ENCODE results near the gene ARSJ. TPM values are rescaled to one million over a fixed set of nuclear protein-coding genes. Genes with fewer than 3 reads are reported as not detected.
A peak's percentile ranks its signal among the peaks of the same experiment; 100 is the strongest.

ARSJ gene
- total RNA-seq (2022) (7.3 and 10.1 TPM in 2 replicates), Bru-seq, nascent RNA (percentile 65 among the genes with signal in this experiment), BruChase-seq, experiment 1, labeled RNA remaining after a 2-hour chase (percentile 61 among the genes with signal in this experiment), BruChase-seq, experiment 2, labeled RNA remaining after a 6-hour chase (percentile 50 among the genes with signal in this experiment)
- long read RNA-seq, full-length matches to known transcripts: 5 of 11 reads
- long read RNA-seq, partial matches to known transcripts: 1 of 11 reads
- long read RNA-seq, other reads (novel, unspliced or antisense): 5 of 11 reads

GRCh38 chr4:113979148-113979904, at the start of gene ARSJ:
ARSJ (minus strand) TSS chr4:113979647; CDS start chr4:113978834, 813 bp downstream.
- no TSS peak for BruUV-seq (replicated peaks)
- Mint-ChIP-seq H3K4me3 (ENCODE audit: unreplicated experiment) (peak within 1 kb of the TSS; percentile 74), H3K27ac (ENCODE audit: unreplicated experiment) (peak within 1 kb of the TSS; percentile 51), H3K9me3 (ENCODE audit: unreplicated experiment) (peaks cover 3% of the 10 kb centered on the region), H3K36me3 (ENCODE audit: insufficient read depth, unreplicated experiment) (no peaks in the 10 kb centered on the region), H3K27me3 (ENCODE audit: insufficient read depth, unreplicated experiment) (no peaks in the 10 kb centered on the region), H3K4me1 (ENCODE audit: low read depth, unreplicated experiment) (no peaks in the 10 kb centered on the region)
- ChIA-PET POLR2A (no interaction called here), CTCF (no interaction called here)
- no peaks in the 10 kb centered on the region for H3K4me1 ChIP-seq
- intact Hi-C loops (cut with micrococcal nuclease; ENCODE audit: unreplicated experiment): loop anchor here (1.0 kb wide), 1 partner anchor 20 kb away; no protein-coding TSS in a partner anchor
- no peaks in the 10 kb centered on the region for H3K36me3 ChIP-seq (ENCODE audit: control insufficient read depth, insufficient read depth, low read length)
- no peaks in the 10 kb centered on the region for H3K27me3 ChIP-seq (replicated peaks; ENCODE audit: control insufficient read depth, insufficient read depth, low read length)
- peak; percentile 52 to 69 for DNase-seq
- peak within 1 kb of the TSS; percentile 54 for H3K4me3 ChIP-seq (ENCODE audit: low read depth, low read length)
- TF ChIP-seq CTCF (IDR thresholded peaks at IDR 0.05; ENCODE audit: insufficient read depth in 1 of 2, low read depth in 1 of 2, low read length in 1 of 2, severe bottlenecking in 1 of 2, unreplicated experiment in 1 of 2): no peak
- H3K9me3 ChIP-seq: no peaks in the 10 kb centered on the region

- no peaks in the 10 kb centered on the region for H3K27me3 Mint-ChIP-seq (ENCODE audit: insufficient read depth, unreplicated experiment)
- CTCF ChIA-PET: no interaction called here
Measured at GRCh38 chr4:114028071-114028470, 48.6 kb upstream of the ARSJ start.

GRCh38 chr4:114027596-114027995, 48.1 kb upstream of the ARSJ start:
- Histone ChIP-seq H3K4me3 (ENCODE audit: low read depth, low read length) (no peak overlapping the region), H3K9me3 (no peaks in the 10 kb centered on the region), H3K27me3 (replicated peaks; ENCODE audit: control insufficient read depth, insufficient read depth, low read length) (no peaks in the 10 kb centered on the region), H3K4me1 (no peaks in the 10 kb centered on the region), H3K36me3 (ENCODE audit: control insufficient read depth, insufficient read depth, low read length) (no peaks in the 10 kb centered on the region)
- H3K9me3 Mint-ChIP-seq (ENCODE audit: unreplicated experiment): no peaks in the 10 kb centered on the region
- no TSS peak for BruUV-seq (replicated peaks)
- POLR2A ChIA-PET: no interaction called here
- H3K4me3 Mint-ChIP-seq (ENCODE audit: unreplicated experiment): no peak overlapping the region
- DNase-seq: no peak
- H3K36me3 Mint-ChIP-seq (ENCODE audit: insufficient read depth, unreplicated experiment): no peaks in the 10 kb centered on the region
- no peak for TF ChIP-seq CTCF (IDR thresholded peaks at IDR 0.05; ENCODE audit: insufficient read depth in 1 of 2, low read depth in 1 of 2, low read length in 1 of 2, severe bottlenecking in 1 of 2, unreplicated experiment in 1 of 2)
- CTCF ChIA-PET: no interaction called here
- H3K27me3 Mint-ChIP-seq (ENCODE audit: insufficient read depth, unreplicated experiment): no peaks in the 10 kb centered on the region
- H3K4me1 Mint-ChIP-seq (ENCODE audit: low read depth, unreplicated experiment): no peaks in the 10 kb centered on the region
- intact Hi-C loops (cut with micrococcal nuclease; ENCODE audit: unreplicated experiment): no loop called here
- no peak overlapping the region for H3K27ac Mint-ChIP-seq (ENCODE audit: unreplicated experiment)

More at GRCh38 chr4:114028071-114028470, 48.6 kb upstream of the ARSJ start:
- H3K4me1 ChIP-seq: no peaks in the 10 kb centered on the region
- POLR2A ChIA-PET: no interaction called here
- no peaks in the 10 kb centered on the region for H3K36me3 Mint-ChIP-seq (ENCODE audit: insufficient read depth, unreplicated experiment)
- DNase-seq: no peak
- H3K27ac Mint-ChIP-seq (ENCODE audit: unreplicated experiment): no peak overlapping the region
- no peak overlapping the region for H3K4me3 ChIP-seq (ENCODE audit: low read depth, low read length)
- no TSS peak for BruUV-seq (replicated peaks)
- H3K9me3 Mint-ChIP-seq (ENCODE audit: unreplicated experiment): no peaks in the 10 kb centered on the region
- no peak overlapping the region for H3K4me3 Mint-ChIP-seq (ENCODE audit: unreplicated experiment)
- no peaks in the 10 kb centered on the region for H3K27me3 ChIP-seq (replicated peaks; ENCODE audit: control insufficient read depth, insufficient read depth, low read length)
- H3K4me1 Mint-ChIP-seq (ENCODE audit: low read depth, unreplicated experiment): no peaks in the 10 kb centered on the region
- intact Hi-C loops (cut with micrococcal nuclease; ENCODE audit: unreplicated experiment): no loop called here
- no peak for TF ChIP-seq CTCF (IDR thresholded peaks at IDR 0.05; ENCODE audit: insufficient read depth in 1 of 2, low read depth in 1 of 2, low read length in 1 of 2, severe bottlenecking in 1 of 2, unreplicated experiment in 1 of 2)
- no peaks in the 10 kb centered on the region for H3K9me3 ChIP-seq
- no peaks in the 10 kb centered on the region for H3K36me3 ChIP-seq (ENCODE audit: control insufficient read depth, insufficient read depth, low read length)
